Measurements from ENCODE around the gene IL20. TPM values are rescaled to one million over a fixed set of nuclear protein-coding genes. Genes with fewer than 3 reads are reported as not detected.

IL20 gene, protein sequence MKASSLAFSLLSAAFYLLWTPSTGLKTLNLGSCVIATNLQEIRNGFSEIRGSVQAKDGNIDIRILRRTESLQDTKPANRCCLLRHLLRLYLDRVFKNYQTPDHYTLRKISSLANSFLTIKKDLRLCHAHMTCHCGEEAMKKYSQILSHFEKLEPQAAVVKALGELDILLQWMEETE
- not detected for polyA plus RNA-seq (ENCODE audit: insufficient read length in 4 of 4)

DNA sequence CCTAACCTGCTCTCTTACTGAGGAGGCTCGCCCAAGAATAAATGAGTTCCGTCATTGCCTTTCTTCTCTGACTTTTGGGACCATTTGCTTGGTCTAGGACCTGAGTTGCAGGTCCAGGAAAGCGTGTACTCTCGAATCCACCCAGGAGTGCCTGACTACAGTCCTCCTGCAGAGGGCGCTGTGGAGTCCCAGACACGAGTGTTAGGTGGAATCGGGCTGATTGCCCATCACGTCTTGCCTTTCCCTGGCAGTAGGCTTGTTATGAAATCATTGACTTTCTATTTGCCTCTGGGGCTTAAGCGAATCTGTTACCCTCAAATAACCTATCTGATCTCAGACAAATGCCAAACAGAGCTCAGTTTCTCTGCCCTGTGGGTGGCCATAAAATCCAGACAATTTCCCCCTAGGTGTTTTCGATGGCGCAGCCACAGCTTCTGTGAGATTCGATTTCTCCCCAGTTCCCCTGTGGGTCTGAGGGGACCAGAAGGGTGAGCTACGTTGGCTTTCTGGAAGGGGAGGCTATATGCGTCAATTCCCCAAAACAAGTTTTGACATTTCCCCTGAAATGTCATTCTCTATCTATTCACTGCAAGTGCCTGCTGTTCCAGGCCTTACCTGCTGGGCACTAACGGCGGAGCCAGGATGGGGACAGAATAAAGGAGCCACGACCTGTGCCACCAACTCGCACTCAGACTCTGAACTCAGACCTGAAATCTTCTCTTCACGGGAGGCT is at the start of gene IL20:
Gene IL20, plus strand, starts transcription at position 685 of the 733 bp plus-strand sequence. CDS start 230 bp downstream, outside the sequence.
- DNase-seq (ENCODE audit: low read depth in 4 of 4, low spot score in 3 of 4), result peak in 1 of 4 donors; percentile 16

DNA sequence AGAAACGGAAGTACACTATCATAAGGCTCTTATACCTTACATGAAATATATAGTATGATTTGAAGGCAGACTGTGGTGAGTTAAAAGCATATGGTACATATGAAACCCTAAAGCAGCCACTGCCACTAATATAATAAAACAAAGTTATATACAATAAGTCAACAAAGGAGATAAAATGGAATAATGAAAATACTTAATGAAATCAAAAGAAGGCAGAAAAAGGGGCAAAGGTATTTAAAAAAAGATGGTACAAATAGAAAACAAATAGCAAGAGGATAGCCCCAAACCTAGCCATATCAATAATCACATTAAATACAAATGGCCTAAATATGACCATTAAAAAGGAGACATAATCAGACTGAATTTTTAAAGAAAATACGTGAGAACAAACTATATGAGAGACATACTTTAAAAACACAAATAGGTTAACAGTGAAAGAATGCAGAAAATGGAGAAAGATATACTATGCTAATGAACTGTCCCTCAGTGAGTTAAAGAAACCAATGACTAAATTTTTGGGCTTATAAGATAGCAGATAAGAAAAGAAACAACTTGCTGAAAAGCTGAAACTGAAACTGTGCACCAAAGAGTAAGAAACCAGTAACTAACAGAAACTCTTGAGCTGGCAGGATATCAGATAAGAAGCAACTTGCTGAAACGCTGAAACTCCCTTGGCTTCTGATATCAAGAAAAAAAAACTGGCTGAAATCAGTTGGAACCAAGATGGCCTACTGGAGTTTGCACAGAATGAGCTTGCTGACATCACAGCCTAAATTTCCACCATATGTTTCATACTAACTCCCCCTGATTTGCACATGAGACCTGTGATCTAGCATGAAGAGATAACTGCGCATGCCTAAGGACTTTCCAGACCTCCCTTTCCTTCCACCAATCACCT is 48.8 kb upstream of the IL20 start:
- DNase-seq (ENCODE audit: low read depth in 4 of 4, low spot score in 3 of 4), result no peak

DNA sequence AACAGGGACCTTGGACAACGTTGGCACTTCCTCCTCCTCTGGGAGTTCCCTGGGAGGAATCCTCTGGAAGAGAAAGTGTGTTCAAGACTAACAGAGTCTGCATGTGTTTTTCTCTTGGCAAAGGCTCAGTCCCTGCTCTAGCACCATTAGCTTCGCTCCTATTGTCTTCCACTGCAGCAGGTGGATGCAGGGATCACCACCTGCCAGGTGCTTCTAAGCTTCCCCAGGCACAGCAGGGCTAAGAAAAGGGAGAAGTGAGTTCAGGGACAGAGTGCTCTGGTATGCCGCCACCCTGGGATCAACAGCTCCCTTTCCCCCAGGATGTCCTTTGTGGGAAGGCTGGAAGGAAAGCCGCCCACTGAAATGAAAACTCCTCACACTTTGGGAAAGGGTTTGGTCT is 43.9 kb upstream of the IL20 start:
- DNase-seq (ENCODE audit: low read depth in 4 of 4, low spot score in 3 of 4), result no peak

DNA sequence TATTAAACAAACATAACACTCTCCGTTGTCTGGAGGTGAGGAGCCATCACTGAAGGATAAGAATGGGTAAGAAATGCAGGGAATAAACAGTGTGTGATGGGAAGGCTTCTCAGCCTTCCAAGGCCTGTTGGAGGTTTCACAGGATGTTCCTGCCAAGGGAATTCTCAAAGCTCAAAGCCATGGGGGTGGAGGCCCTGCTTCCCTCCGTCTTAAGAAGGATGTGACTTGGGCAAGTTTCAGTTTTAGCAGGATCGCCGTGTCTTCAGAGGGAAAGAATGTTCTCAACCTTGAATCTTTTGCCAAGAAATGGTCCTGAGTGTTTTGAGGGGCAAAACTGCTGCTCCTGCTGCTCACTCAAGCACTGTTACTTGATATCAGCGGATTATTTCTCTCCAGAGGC is 41.7 kb upstream of the IL20 start:
- no peak for DNase-seq (ENCODE audit: low read depth in 4 of 4, low spot score in 3 of 4)

DNA sequence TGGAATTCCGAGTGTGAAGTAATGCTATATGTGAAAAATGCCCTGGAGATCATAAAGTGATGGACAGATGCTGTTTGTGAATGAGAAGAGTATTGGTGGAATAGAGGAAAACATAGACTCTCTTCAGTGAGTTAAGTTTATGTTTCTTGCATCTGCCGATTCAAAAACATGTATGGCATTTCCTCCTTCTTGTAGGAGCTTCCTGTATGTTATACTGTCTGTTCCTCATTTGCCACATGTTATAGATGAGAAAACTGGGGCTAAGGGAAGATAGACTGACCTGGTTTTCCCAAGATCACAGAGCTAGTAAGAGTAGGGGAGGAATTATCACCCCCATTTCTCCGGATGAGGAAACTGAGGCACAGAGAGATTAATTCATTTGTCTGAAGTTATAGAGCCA is 41.1 kb upstream of the IL20 start:
- no peak for DNase-seq (ENCODE audit: low read depth in 4 of 4, low spot score in 3 of 4)

DNA sequence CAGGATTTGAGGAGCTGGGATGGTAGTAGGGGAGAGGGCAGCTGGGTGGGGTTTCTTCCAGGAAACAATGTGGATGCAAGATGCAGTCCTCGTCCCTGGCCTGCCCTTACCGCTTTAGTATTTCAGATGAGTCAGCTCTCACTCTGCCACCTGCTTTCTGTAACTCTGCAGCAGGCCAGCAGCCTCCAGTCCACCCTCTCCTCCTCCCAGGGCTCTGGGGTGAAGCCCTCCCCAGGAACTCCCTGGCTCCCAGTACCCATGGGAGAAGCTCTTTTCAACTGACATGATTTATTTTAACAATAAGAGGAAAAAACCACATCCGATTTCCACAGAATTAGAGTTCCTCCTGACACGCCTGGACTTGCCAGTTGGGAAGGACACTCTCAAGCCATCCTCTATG is 39.0 kb upstream of the IL20 start:
- no peak for DNase-seq (ENCODE audit: low read depth in 4 of 4, low spot score in 3 of 4)

DNA sequence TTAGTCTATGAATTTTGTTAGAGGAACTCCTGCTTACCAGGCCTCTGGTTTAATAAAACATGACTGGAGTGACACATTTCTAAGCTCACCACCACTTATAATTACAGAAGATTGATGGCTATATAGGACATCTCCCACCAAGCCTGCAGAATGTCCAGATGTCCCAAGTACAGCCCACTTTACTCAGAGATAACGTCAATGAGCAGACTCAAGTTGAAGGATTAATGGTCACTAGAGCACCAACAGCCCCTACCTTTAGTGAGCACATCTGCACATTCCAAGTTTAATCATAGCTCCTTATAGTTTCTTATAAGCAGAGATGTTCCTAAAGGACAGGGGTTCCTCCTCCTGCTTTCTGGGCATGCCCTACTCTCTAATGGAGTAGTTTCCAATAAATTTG is 37.4 kb upstream of the IL20 start:
- no peak for DNase-seq (ENCODE audit: low read depth in 4 of 4, low spot score in 3 of 4)

DNA sequence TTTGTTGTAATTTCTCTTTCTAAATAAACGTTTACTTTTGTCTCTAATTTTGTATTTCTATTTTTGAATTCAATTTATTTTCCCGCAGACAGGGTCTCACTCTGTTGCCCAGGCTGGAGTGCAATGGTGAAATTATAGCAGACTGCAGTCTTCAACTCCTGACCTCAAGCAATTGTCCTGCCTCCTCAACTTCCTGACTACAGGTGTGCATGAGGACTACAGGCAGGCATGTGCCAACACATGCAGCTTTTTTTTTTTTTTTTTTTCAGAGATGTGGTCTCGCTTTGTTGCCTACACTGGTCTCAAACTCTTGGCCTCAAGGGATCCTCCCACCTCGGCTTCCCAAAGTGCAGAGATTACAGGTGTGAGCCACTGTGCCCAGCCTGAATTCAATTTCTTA is 36.7 kb upstream of the IL20 start:
- no peak for DNase-seq (ENCODE audit: low read depth in 4 of 4, low spot score in 3 of 4)

DNA sequence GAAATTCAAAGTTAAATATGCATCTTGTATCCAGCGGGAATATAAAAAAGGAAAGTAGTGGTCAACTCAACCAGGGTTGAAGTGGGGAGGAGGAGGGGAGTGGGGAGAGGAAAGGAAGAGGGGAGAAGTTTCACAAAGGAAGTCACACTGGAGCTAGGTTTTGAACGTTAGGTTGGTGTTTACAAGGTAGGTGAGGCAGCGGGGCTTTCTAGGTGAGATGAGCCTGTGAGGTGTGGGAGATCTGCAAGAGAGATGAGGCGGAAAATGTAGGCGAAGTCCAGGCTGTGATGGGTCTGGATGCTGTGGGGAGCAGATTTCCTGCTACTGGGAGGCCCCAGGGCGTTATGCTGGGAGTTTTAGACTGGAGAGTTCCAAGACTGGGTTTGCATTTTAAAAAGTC is 36.1 kb upstream of the IL20 start:
- DNase-seq (ENCODE audit: low read depth in 4 of 4, low spot score in 3 of 4), result no peak

DNA sequence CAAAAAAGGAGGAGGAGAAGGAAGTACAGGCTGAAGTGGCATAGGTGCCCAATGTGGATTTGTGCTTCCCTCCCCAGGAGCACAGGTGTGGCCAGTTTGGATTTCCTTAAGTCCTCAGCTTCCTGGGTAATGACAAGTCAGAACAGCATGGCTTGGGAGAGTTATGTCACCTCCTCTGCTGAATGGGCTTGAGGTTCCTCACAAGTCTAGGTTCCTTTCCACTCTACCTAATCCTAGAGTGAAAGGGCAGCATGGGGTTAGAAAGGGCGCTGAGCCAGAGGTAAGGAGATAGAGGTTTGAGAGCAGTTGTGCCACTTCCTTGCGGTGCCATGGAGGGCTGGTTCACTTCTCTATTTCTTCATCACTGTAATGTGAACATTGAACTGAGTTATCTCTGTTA is 35.5 kb upstream of the IL20 start:
- DNase-seq (ENCODE audit: low read depth in 4 of 4, low spot score in 3 of 4), result no peak

DNA sequence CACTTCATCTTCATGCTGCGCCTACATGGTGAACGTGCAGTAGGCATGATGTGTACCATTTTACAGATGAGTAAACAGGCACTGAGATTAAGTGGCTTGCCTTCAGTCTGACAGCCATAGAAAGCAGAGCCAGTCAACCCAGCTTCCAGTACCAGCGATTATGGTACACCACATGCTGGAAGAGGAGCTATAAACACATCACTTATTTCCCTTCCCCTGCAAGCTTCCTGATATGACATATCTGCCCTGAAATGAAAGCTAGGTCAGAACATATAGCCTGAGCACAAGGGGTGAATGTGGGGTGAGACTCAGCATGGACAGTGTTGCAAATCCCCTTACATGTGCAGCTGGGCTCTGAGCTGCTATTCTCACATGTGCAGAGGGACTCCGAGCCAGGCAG is 33.8 kb upstream of the IL20 start:
- no peak for DNase-seq (ENCODE audit: low read depth in 4 of 4, low spot score in 3 of 4)

DNA sequence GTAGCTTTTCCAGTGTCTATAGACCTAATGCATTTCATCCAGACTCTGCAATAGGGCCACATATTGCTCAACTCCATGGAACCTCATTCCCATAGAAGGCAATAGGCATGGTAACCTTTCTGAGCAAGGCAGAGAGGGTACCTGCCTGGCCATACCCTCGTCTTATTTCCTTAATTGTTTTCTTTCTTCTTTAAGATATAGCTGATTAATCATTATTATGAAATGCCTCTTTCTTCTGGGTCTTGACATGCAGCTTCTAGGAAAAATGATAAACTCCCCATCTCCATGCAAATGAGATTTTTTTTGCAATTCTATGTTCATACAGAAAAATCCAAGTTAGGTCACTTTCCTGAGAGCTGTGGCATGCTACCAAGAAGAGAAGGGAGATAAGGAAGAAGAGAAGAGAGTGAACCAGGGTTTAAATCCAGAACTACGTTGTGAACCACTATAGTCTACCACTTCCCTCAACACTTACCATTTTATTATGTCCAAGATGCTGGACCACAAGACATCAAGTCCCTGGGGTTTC is 33.0 kb upstream of the IL20 start:
- no peak for DNase-seq (ENCODE audit: low read depth in 4 of 4, low spot score in 3 of 4)

DNA sequence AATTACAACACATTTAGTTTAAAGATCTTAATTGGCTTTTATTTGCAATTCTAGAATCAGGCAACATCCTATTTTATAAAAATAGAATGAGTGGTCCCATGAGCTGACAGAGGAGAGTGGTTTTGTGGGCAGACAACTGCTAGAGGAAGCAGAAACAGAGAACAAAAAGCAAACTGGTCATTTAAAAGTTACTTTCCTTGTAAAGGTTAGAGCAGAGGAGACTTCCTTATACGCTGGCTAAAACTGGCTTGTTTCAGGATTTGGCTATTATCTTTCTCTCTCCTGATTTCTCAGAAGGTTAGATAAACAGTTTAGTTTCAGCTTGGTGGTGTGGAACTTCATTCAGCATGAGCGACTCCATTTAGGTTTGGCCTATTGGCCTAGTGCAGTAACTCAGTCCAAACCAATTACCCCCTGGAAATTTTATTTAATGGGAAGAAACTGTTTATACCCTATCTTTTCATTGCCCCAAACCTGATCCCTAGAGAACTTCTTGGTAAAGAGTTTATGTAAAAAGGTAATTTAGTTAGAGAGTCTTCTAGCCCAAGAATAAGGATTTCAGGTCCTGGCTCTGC is 32.2 kb upstream of the IL20 start:
- peak in 1 of 4 donors; percentile 33 for DNase-seq (ENCODE audit: low read depth in 4 of 4, low spot score in 3 of 4)

DNA sequence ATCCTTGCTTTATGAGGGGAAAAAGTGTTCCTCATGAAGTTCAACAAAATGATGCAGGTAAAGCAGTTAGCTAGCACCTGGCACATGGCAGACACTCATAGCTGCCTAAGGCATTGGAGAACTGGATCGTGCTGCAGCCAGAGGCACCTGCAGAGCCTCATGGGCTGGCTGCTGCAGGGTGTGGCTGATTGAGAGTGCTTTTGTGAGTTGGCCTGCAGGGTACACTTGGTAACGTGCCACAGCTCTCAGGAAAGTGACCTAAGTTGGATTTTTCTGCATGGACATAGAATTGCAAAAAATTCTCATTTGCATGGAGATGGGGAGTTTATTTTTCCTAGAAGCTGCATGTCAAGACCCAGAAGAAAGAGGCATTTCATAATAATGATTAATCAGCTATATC is 31.6 kb upstream of the IL20 start:
- DNase-seq (ENCODE audit: low read depth in 4 of 4, low spot score in 3 of 4), result no peak

DNA sequence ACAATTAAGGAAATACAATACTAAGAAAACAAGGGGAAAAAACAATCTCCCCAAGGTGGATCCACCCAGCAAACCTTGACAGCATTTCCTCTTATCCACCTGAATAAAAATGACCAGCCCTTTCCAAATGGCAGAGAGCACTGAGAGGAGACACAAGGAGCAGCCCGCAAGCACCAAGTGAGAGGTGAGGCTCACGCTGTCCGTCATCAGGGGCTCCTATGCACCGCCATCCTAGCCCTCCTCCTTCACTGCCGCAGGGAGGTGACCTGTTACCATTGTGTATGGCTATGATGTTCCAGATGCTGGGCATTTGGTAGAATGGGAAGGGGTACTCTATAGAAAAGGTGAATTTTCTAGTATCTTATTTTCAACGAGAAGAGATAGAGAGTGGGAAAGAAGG is 31.2 kb upstream of the IL20 start:
- no peak for DNase-seq (ENCODE audit: low read depth in 4 of 4, low spot score in 3 of 4)

DNA sequence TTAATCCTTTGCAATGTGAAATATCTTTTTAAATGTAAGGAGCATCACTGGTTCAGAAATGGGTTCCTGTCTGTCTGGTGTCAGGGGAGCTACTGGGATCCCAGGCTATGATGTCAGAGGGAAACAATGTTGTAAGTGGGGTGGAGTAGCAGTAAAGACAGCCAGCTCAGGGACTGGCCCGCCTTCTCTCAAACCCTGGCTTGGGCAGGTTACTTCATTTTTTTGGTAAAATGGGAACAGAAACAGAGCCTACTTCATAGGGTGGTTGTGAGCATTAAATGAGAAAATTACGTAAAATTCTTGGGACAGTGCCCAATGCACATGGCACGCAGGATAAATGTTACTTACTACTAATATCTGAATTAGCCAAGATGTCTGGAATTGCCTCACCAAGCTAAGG is 30.7 kb upstream of the IL20 start:
- DNase-seq (ENCODE audit: low read depth in 4 of 4, low spot score in 3 of 4), result no peak

DNA sequence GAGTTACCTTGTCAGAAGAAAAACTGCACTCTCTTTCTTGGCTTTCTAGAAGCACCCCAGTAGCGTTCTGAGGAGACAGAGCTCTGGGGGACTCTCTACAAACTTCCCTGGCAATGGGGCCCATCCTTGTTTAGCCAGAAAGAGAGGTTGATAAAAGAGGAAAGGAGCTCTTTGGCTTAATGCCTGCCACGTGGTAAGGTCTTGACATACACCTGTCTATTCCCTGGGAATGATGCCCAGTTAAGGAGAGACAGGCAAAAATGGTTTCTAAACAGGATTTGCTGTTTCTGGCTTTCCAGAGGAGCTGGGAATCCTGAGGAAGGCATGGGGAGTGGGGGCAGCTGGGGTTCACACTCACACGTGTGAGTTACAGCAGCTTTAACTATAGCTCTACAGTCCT is 30.2 kb upstream of the IL20 start:
- DNase-seq (ENCODE audit: low read depth in 4 of 4, low spot score in 3 of 4), result no peak

DNA sequence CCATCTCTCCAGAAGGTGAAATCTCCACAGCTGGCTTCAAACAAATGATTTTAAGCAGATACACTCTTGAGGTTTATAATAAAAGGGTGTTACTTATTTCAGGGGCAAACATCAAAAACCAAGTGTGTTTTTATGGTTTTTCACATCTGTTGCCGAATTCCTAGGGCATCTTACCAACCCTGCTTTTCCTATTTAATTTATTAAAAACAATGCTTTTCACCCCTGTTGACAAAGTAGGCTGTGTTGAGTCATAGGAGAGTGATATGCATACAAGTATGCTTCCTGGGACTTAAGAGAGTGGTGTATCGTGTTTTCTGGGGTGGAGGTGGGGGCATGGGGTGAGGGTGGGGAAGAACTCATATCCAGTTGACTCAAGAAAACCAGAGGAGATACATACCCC is 29.3 kb upstream of the IL20 start:
- no peak for DNase-seq (ENCODE audit: low read depth in 4 of 4, low spot score in 3 of 4)

DNA sequence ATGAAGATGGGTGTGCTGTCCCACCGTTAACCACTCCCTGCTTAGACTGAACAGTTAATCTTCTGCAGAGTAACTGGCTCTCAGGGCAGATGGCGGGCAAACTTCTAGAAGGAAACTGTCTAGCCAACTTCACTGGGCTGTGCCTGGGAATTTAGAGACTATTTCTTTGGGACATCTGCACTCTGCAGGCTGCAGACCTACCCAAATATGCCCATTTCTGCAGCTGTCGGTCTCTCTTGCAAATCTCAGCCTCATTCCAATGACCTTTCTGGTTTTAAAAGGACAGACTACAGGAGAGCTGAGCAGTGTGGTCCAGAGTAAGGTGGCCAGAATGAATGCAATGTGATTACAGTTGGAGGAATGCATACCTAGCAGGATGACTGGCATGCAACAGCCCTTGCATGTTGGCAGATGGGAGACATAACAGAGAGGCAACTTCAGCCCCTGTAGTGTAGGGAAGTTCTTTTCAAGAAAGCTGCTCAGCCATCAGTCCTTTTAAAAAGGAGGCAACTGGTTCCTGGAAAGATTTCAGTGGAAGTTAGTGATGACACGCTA is 26.3 kb upstream of the IL20 start:
- DNase-seq (ENCODE audit: low read depth in 4 of 4, low spot score in 3 of 4), result no peak

DNA sequence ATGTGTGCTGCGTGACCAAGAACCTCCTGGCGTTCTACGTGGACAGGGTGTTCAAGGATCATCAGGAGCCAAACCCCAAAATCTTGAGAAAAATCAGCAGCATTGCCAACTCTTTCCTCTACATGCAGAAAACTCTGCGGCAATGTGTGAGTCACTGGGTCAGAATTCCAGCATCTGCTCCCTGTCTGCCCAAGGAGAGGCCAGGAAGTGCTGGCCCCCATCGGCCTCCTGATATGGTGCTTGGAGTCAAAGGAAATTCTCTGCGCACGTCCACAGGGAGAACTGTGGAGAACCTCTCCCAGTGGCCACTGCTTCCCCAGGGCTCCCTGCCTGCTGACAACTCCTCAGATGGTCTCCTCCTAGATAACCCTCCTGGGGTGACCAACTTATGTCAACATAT is 25.6 kb upstream of the IL20 start:
- DNase-seq (ENCODE audit: low read depth in 4 of 4, low spot score in 3 of 4), result no peak

All from left renal pelvis (tissue), 4 donors.